Right cardiac atrium (tissue), 5 donors: ENCODE data around the gene VPS26C. TPM values are rescaled to one million over a fixed set of nuclear protein-coding genes. Genes with fewer than 3 reads are reported as not detected.

Experiments used
- ATAC-seq, 2 donors: fragments of 200-7000 bp; cut with Tn5 transposase; one replicate each; pipeline versions ENCODE4 v1.8.0 to v1.9.1; 2020; ENCODE audit warnings: moderate library complexity in 2 of 2, mild to moderate bottlenecking in 1 of 2
- DNase-seq, 3 donors: peaks; one replicate each; pipeline ENCODE4 v3.0.0-alpha.2; 2020
- H3K27ac ChIP-seq: one replicate; pipeline ENCODE4 v1.5.1; 2013; ENCODE audit warnings: mild to moderate bottlenecking, low read length, control low read depth, moderate library complexity
- H3K27me3 ChIP-seq: one replicate; pipeline ENCODE4 v1.6.1; 2013; ENCODE audit not compliant: control insufficient read depth, insufficient read depth
- H3K4me1 ChIP-seq: one replicate; pipeline ENCODE4 v1.6.1; 2013; ENCODE audit warnings: low read length; ENCODE audit not compliant: control insufficient read depth, insufficient read depth
- H3K4me3 ChIP-seq: one replicate; pipeline ENCODE4 v1.5.1; 2013; ENCODE audit warnings: low read length, control low read depth
- H3K9me3 ChIP-seq: one replicate; pipeline ENCODE4 v1.6.1; 2013; ENCODE audit warnings: low read length; ENCODE audit not compliant: control insufficient read depth
- WGBS: extraction: QIAGEN DNeasy Blood & Tissue Kit; methylation state at CpG from one replicate; pipeline ENCODE4 v1.1.7; 2013; 5-methylcytosine and 5-hydroxymethylcytosine counted together
- intact Hi-C, 4 donors: fragments of 100-400 bp; cut with DNase I; formaldehyde crosslinking; loops; one replicate each; pipeline versions ENCODE4 v1.11.0 to v1.14.0; 2022 to 2023
- polyA plus RNA-seq: library from polyadenylated mRNA; stranded (reverse); fragments of 200-250 nt; gene quantifications from one replicate; pipeline ENCODE4 v1.2.3, GENCODE V29; 2013
- total RNA-seq, 4 donors: library from RNA; stranded (reverse); fragmentation: NEBNext Ultra II Directional; extraction: Animal tissue kit (Norgen Biotek cat#: 25700); gene quantifications; one replicate each; pipeline ENCODE4 v1.2.1, GENCODE V29; 2021
- donor health status: healthy with polysubstance abuse.
- donor health status: DM: no; HTN: yes; CAD: no.
- donor health status: DM: no; HTN: no; CAD: no.
- donor health status: DM: no; HTN: yes; CAD: no; lungs with severe emphysema.
- donor health status: DM: yes; HTN: yes; CAD: no.

Gene VPS26C
- total and polyA plus RNA-seq, 5 donors, result 19.4 to 40.7 (median 39.5) TPM

GRCh38 chr21:37184784-37185593 lies 82.1 kb downstream of the VPS26C start:
- no peak overlapping the region for H3K27ac ChIP-seq
- H3K4me3 ChIP-seq, result no peak overlapping the region
- intact Hi-C loops, result no loop called here
- 93% methylated on average over 9 of the region's 9 CpGs for WGBS
- DNase-seq (no peak), ATAC-seq (no peak)
- no peaks in the 10 kb centered on the region for H3K27me3 ChIP-seq
- H3K4me1 ChIP-seq, result no peaks in the 10 kb centered on the region
- H3K9me3 ChIP-seq, result no peaks in the 10 kb centered on the region

- no peak for DNase-seq
- no peak overlapping the region for H3K27ac ChIP-seq
- intact Hi-C loops, result no loop called here
- WGBS, result 98% methylated on average over 3 of the region's 3 CpGs
- H3K4me1 ChIP-seq, result no peaks in the 10 kb centered on the region
- H3K9me3 ChIP-seq, result no peaks in the 10 kb centered on the region
- H3K27me3 ChIP-seq, result no peaks in the 10 kb centered on the region
- no peak for ATAC-seq
- no peak overlapping the region for H3K4me3 ChIP-seq
These were observed 83.4 kb downstream of the VPS26C start for GRCh38 chr21:37183749-37184148.

- no peaks in the 10 kb centered on the region for H3K27me3 ChIP-seq
- H3K4me3 ChIP-seq, result no peak overlapping the region
- peak in 1 of 2 donors; percentile 20 for ATAC-seq
- no peak overlapping the region for H3K27ac ChIP-seq
- no peak for DNase-seq
- intact Hi-C loops, result no loop called here
- no peaks in the 10 kb centered on the region for H3K9me3 ChIP-seq
- WGBS, result 71% methylated on average over 6 of the region's 6 CpGs
- no peaks in the 10 kb centered on the region for H3K4me1 ChIP-seq
These were observed 84.9 kb downstream of the VPS26C start for GRCh38 chr21:37182222-37182621.

- WGBS, result 95% methylated on average over 3 of the region's 3 CpGs
- no peak overlapping the region for H3K4me3 ChIP-seq
- no peaks in the 10 kb centered on the region for H3K4me1 ChIP-seq
- H3K9me3 ChIP-seq, result no peaks in the 10 kb centered on the region
- DNase-seq (no peak), ATAC-seq (no peak)
- no peak overlapping the region for H3K27ac ChIP-seq
- intact Hi-C loops, result no loop called here
- H3K27me3 ChIP-seq, result no peaks in the 10 kb centered on the region
These were observed 86.1 kb downstream of the VPS26C start for GRCh38 chr21:37181059-37181458.

- H3K4me1 ChIP-seq, result no peaks in the 10 kb centered on the region
- WGBS, result 90% methylated on average over 5 of the region's 5 CpGs
- no peak overlapping the region for H3K27ac ChIP-seq
- intact Hi-C loops, result no loop called here
- ATAC-seq, result no peak
- H3K27me3 ChIP-seq, result no peaks in the 10 kb centered on the region
- H3K9me3 ChIP-seq, result no peaks in the 10 kb centered on the region
- no peak for DNase-seq
- H3K4me3 ChIP-seq, result no peak overlapping the region
These were observed 90.4 kb downstream of the VPS26C start for GRCh38 chr21:37176716-37177115.

Other genes starting within 250 kb of the VPS26C start
- gene PIGP, start 194.3 kb downstream of the VPS26C start, total RNA-seq, result 10 to 100 TPM; 34.5 to 42.5 (median 37.8) TPM
- 50.8 TPM for gene PIGP, start 194.3 kb downstream of the VPS26C start, polyA plus RNA-seq
- gene TTC3, start 194.1 kb downstream of the VPS26C start, total RNA-seq, result 10 to 100 TPM; 62.5 to 77.8 (median 70.9) TPM
- gene TTC3, start 194.1 kb downstream of the VPS26C start, polyA plus RNA-seq, result 17.9 TPM
- 10 to 100 TPM; 67.6 to 76.9 (median 73.4) TPM for gene DYRK1A, start 99.4 kb upstream of the VPS26C start, total RNA-seq
- 28.4 TPM for gene DYRK1A, start 99.4 kb upstream of the VPS26C start, polyA plus RNA-seq